ENCODE results near the gene GPX8. TPM values are rescaled to one million over a fixed set of nuclear protein-coding genes. Genes with fewer than 3 reads are reported as not detected.

Gene GPX8
- polyA plus RNA-seq, 2 of the 4 experiments (the other 2 are of a cell fraction) = 51.8 to 86.0 TPM

- TF ChIP-seq HOXB13 (CRISPR knock-in tag; IDR thresholded peaks at IDR 0.05; ENCODE audit: low read depth) (no peak), TP53 (CRISPR knock-in tag; IDR thresholded peaks at IDR 0.05) (no peak), CBX8 (IDR thresholded peaks at IDR 0.05) (no peak)
- TF ChIP-seq, protein P1, sequence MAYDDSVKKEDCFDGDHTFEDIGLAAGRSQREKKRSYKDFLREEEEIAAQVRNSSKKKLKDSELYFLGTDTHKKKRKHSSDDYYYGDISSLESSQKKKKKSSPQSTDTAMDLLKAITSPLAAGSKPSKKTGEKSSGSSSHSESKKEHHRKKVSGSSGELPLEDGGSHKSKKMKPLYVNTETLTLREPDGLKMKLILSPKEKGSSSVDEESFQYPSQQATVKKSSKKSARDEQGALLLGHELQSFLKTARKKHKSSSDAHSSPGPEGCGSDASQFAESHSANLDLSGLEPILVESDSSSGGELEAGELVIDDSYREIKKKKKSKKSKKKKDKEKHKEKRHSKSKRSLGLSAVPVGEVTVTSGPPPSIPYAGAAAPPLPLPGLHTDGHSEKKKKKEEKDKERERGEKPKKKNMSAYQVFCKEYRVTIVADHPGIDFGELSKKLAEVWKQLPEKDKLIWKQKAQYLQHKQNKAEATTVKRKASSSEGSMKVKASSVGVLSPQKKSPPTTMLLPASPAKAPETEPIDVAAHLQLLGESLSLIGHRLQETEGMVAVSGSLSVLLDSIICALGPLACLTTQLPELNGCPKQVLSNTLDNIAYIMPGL (CRISPR knock-in tag; IDR thresholded peaks at IDR 0.05; ENCODE audit: borderline replicate concordance) = no peak
Observed at GRCh38 chr5:55110217-55110616, 49.8 kb upstream of the GPX8 start (continued).

- TF ChIP-seq CHD2 (IDR thresholded peaks at IDR 0.05; ENCODE audit: low read length, partially characterized antibody) (no peak), PHF8 (IDR thresholded peaks at IDR 0.05; ENCODE audit: borderline replicate concordance, low read depth) (no peak), RARB (CRISPR knock-in tag; IDR thresholded peaks at IDR 0.05) (no peak), RAD21 (conservative IDR thresholded peaks at IDR 0.05 in 1 of 2, IDR thresholded peaks at IDR 0.05 in 1 of 2) (no peak), TFCP2L1 (CRISPR knock-in tag; IDR thresholded peaks at IDR 0.05) (no peak), NFE2L2 (conservative IDR thresholded peaks at IDR 0.05; ENCODE audit: low read length) (no peak), ZC3H11A (IDR thresholded peaks at IDR 0.05) (no peak), HES2 (IDR thresholded peaks at IDR 0.05) (no peak)
- TF ChIP-seq, protein P2, sequence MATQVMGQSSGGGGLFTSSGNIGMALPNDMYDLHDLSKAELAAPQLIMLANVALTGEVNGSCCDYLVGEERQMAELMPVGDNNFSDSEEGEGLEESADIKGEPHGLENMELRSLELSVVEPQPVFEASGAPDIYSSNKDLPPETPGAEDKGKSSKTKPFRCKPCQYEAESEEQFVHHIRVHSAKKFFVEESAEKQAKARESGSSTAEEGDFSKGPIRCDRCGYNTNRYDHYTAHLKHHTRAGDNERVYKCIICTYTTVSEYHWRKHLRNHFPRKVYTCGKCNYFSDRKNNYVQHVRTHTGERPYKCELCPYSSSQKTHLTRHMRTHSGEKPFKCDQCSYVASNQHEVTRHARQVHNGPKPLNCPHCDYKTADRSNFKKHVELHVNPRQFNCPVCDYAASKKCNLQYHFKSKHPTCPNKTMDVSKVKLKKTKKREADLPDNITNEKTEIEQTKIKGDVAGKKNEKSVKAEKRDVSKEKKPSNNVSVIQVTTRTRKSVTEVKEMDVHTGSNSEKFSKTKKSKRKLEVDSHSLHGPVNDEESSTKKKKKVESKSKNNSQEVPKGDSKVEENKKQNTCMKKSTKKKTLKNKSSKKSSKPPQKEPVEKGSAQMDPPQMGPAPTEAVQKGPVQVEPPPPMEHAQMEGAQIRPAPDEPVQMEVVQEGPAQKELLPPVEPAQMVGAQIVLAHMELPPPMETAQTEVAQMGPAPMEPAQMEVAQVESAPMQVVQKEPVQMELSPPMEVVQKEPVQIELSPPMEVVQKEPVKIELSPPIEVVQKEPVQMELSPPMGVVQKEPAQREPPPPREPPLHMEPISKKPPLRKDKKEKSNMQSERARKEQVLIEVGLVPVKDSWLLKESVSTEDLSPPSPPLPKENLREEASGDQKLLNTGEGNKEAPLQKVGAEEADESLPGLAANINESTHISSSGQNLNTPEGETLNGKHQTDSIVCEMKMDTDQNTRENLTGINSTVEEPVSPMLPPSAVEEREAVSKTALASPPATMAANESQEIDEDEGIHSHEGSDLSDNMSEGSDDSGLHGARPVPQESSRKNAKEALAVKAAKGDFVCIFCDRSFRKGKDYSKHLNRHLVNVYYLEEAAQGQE (IDR thresholded peaks at IDR 0.05) = no peak
- TF ChIP-seq, protein P3, sequence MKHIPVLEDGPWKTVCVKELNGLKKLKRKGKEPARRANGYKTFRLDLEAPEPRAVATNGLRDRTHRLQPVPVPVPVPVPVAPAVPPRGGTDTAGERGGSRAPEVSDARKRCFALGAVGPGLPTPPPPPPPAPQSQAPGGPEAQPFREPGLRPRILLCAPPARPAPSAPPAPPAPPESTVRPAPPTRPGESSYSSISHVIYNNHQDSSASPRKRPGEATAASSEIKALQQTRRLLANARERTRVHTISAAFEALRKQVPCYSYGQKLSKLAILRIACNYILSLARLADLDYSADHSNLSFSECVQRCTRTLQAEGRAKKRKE (CRISPR knock-in tag; IDR thresholded peaks at IDR 0.05; ENCODE audit: low read depth) = no peak
- TF ChIP-seq, protein P1 (CRISPR knock-in tag; IDR thresholded peaks at IDR 0.05; ENCODE audit: borderline replicate concordance) = no peak
- TF ChIP-seq, protein P4, sequence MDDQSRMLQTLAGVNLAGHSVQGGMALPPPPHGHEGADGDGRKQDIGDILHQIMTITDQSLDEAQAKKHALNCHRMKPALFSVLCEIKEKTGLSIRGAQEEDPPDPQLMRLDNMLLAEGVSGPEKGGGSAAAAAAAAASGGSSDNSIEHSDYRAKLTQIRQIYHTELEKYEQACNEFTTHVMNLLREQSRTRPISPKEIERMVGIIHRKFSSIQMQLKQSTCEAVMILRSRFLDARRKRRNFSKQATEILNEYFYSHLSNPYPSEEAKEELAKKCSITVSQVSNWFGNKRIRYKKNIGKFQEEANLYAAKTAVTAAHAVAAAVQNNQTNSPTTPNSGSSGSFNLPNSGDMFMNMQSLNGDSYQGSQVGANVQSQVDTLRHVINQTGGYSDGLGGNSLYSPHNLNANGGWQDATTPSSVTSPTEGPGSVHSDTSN (IDR thresholded peaks at IDR 0.05) = no peak
- Histone ChIP-seq H3K4me1 (no peaks in the 10 kb centered on the region), H3K9me3 (no peaks in the 10 kb centered on the region), H3K4me3 (no peak overlapping the region), H3K27ac (no peak overlapping the region), H3K4me2 (no peak overlapping the region)
- ATAC-seq (no peak), FAIRE-seq (no peak), DNase-seq (ENCODE audit: low read depth in 1 of 2, low spot score in 1 of 2) (no peak)
- POLR2A ChIA-PET = no interaction called here
- CTCF ChIA-PET = no interaction called here
Observed at GRCh38 chr5:55113327-55113726, 46.6 kb upstream of the GPX8 start.
